ENCODE results near the gene MYBPC1.
A peak's percentile ranks its signal among the peaks of the same experiment; 100 is the strongest.

MYBPC1 gene

GRCh38 chr12:101694986-101695385, 100.2 kb downstream of the MYBPC1 start:
- TF ChIP-seq JUND (IDR thresholded peaks at IDR 0.05; ENCODE audit: low read depth): no peak
- in situ Hi-C loops (cut with HindIII; ENCODE audit: low pct_unique_long_range_greater_than_20kb, low sequenced_read_pairs): no loop called here
- DNase-seq (ENCODE audit: low read depth in 1 of 2, low spot score in 1 of 2): no peak

GRCh38 chr12:101695706-101696105, 100.9 kb downstream of the MYBPC1 start:
- TF ChIP-seq JUND (IDR thresholded peaks at IDR 0.05; ENCODE audit: low read depth): no peak
- DNase-seq (ENCODE audit: low read depth in 1 of 2, low spot score in 1 of 2): peak in 1 of 2 experiments; percentile 19
- in situ Hi-C loops (cut with HindIII; ENCODE audit: low pct_unique_long_range_greater_than_20kb, low sequenced_read_pairs): no loop called here

GRCh38 chr12:101696251-101697196, 101.8 kb downstream of the MYBPC1 start:
- TF ChIP-seq JUND (IDR thresholded peaks at IDR 0.05; ENCODE audit: low read depth): no peak
- in situ Hi-C loops (cut with HindIII; ENCODE audit: low pct_unique_long_range_greater_than_20kb, low sequenced_read_pairs): no loop called here
- peak; percentile 26 to 34 for DNase-seq (ENCODE audit: low read depth in 1 of 2, low spot score in 1 of 2)

GRCh38 chr12:101697197-101697929, 102.6 kb downstream of the MYBPC1 start, which contains the start of gene CHPT1:
CHPT1 (plus strand) TSS chr12:101697640; CDS start chr12:101697862, 222 bp downstream.
- in situ Hi-C loops (cut with HindIII; ENCODE audit: low pct_unique_long_range_greater_than_20kb, low sequenced_read_pairs): no loop called here
- no peak for TF ChIP-seq JUND (IDR thresholded peaks at IDR 0.05; ENCODE audit: low read depth)
- DNase-seq (ENCODE audit: low read depth in 1 of 2, low spot score in 1 of 2): peak; percentile 69 to 72

- TF ChIP-seq JUND (IDR thresholded peaks at IDR 0.05; ENCODE audit: low read depth): 0 out of 2 replicates have a peak, but pooled peaks have one; percentile 39
- peak; percentile 50 to 62 for DNase-seq (ENCODE audit: low read depth in 1 of 2, low spot score in 1 of 2)
- in situ Hi-C loops (cut with HindIII; ENCODE audit: low pct_unique_long_range_greater_than_20kb, low sequenced_read_pairs): no loop called here
Observed at GRCh38 chr12:101697930-101698799, 103.4 kb downstream of the MYBPC1 start.

GRCh38 chr12:101698800-101699347, 104.1 kb downstream of the MYBPC1 start:
- peak in 1 of 2 experiments; percentile 13 for DNase-seq (ENCODE audit: low read depth in 1 of 2, low spot score in 1 of 2)
- TF ChIP-seq JUND (IDR thresholded peaks at IDR 0.05; ENCODE audit: low read depth): peak; percentile 6; the same call in 1 of the 2 replicates
- in situ Hi-C loops (cut with HindIII; ENCODE audit: low pct_unique_long_range_greater_than_20kb, low sequenced_read_pairs): no loop called here

- TF ChIP-seq JUND (IDR thresholded peaks at IDR 0.05; ENCODE audit: low read depth): no peak
- DNase-seq (ENCODE audit: low read depth in 1 of 2, low spot score in 1 of 2): no peak
- in situ Hi-C loops (cut with HindIII; ENCODE audit: low pct_unique_long_range_greater_than_20kb, low sequenced_read_pairs): no loop called here
Observed at GRCh38 chr12:101700299-101700820, 105.6 kb downstream of the MYBPC1 start.

GRCh38 chr12:101703487-101703886, 108.7 kb downstream of the MYBPC1 start:
- no peak for TF ChIP-seq JUND (IDR thresholded peaks at IDR 0.05; ENCODE audit: low read depth)
- peak in 1 of 2 experiments; percentile 9 for DNase-seq (ENCODE audit: low read depth in 1 of 2, low spot score in 1 of 2)
- in situ Hi-C loops (cut with HindIII; ENCODE audit: low pct_unique_long_range_greater_than_20kb, low sequenced_read_pairs): no loop called here

- no peak for DNase-seq (ENCODE audit: low read depth in 1 of 2, low spot score in 1 of 2)
- in situ Hi-C loops (cut with HindIII; ENCODE audit: low pct_unique_long_range_greater_than_20kb, low sequenced_read_pairs): no loop called here
- no peak for TF ChIP-seq JUND (IDR thresholded peaks at IDR 0.05; ENCODE audit: low read depth)
Observed at GRCh38 chr12:101706403-101706802, 111.6 kb downstream of the MYBPC1 start.

- TF ChIP-seq JUND (IDR thresholded peaks at IDR 0.05; ENCODE audit: low read depth): no peak
- in situ Hi-C loops (cut with HindIII; ENCODE audit: low pct_unique_long_range_greater_than_20kb, low sequenced_read_pairs): no loop called here
Observed at GRCh38 chr12:101707131-101707782, 112.5 kb downstream of the MYBPC1 start.

GRCh38 chr12:101710288-101710687, 115.5 kb downstream of the MYBPC1 start:
- TF ChIP-seq JUND (IDR thresholded peaks at IDR 0.05; ENCODE audit: low read depth): no peak
- in situ Hi-C loops (cut with HindIII; ENCODE audit: low pct_unique_long_range_greater_than_20kb, low sequenced_read_pairs): no loop called here
- DNase-seq (ENCODE audit: low read depth in 1 of 2, low spot score in 1 of 2): no peak

More at GRCh38 chr12:101707131-101707782, 112.5 kb downstream of the MYBPC1 start:
- DNase-seq (ENCODE audit: low read depth in 1 of 2, low spot score in 1 of 2): no peak

All from T47D (cell line).